Purkinje cell (primary cell): ENCODE results near the gene FAM78A. TPM values are rescaled to one million over a fixed set of nuclear protein-coding genes. Genes with fewer than 3 reads are reported as not detected.

Experiments
- polyA plus RNA-seq: library from polyadenylated mRNA; unstranded; fragments of >200 nt; fragmentation: Nextera tagmentation; gene quantifications from 2 replicates; pipeline ENCODE4 v1.2.1, GENCODE V29; 2014

The FAM78A gene
- polyA plus RNA-seq = 0.24 TPM in 1 of 2 replicates, not detected in the other

GRCh38 chr9:131276094-131276888 lies at the start of gene FAM78A:
TSS of gene FAM78A (minus strand) at chr9:131276510. CDS start at chr9:131276179, 331 bp downstream.

GRCh38 chr9:131289301-131290035 lies 13.2 kb upstream of the FAM78A start, which contains the start of gene PLPP7:
TSS of gene PLPP7 (plus strand) at chr9:131289723. CDS start at chr9:131289998, 275 bp downstream.

Other genes starting within 250 kb of the FAM78A start
- gene AIF1L, start 180.0 kb downstream of the FAM78A start, polyA plus RNA-seq = 2.3 and 2.6 TPM in 2 replicates
- 24.0 and 30.3 TPM in 2 replicates for gene NUP214, start 150.9 kb downstream of the FAM78A start, polyA plus RNA-seq
- gene PLPP7, start 13.2 kb upstream of the FAM78A start, polyA plus RNA-seq = 5.1 and 9.4 TPM in 2 replicates
- gene PRRC2B, start 117.6 kb upstream of the FAM78A start, polyA plus RNA-seq = 7.4 and 7.8 TPM in 2 replicates
- gene POMT1, start 226.4 kb upstream of the FAM78A start, polyA plus RNA-seq = 4.1 and 8.9 TPM in 2 replicates